ENCODE data around the gene TTC9.
A peak's percentile ranks its signal among the peaks of the same experiment; 100 is the strongest.

The TTC9 gene

GRCh38 chr14:70713511-70713916, 71.8 kb downstream of the TTC9 start:
- DNase-seq (ENCODE audit: low read depth in 2 of 2, low spot score in 1 of 2) = no peak

DNA sequence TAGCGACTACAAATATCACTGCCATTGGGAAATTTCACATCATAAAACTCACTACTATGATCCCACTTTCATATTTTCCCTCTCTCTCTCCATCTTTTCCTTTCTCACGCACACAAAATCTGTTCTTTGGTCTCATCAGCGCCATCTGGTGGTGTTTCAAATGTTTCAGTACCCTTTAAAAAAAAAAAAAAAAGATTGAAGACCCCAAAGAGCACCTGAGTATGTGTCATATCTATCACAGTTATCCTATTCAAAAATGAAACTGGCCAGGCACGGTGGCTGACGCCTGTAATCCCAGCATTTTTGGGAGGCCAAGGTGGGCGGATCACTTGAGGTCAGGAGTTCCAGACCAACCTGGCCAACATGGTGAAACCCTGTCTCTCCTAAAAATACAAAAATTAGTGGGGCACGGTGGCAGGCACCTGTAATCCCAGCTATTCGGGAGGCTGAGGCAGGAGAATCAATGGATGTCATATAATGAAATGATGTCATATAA, 72.4 kb downstream of the TTC9 start:
- peak; percentile 9 to 30 for DNase-seq (ENCODE audit: low read depth in 2 of 2, low spot score in 1 of 2)

DNA sequence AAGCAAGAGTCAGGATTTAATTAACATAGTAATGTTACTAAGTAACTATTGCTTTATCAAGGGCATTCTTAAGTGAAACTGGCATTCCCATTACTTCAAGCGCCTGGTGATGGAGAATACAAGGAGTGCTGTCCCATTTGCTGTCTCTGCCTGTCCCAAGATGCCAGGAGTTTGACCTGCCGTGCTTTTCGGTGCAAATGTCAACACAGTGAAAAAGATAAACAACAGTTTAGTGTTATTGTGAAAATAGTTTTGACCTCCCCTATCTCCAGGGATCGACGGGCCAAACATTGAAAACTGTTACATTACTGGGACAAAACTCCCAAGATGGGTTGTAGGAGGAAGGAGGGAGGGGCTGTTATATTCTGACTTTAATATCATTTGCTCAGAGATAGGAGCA, 74.8 kb downstream of the TTC9 start:
- no peak for DNase-seq (ENCODE audit: low read depth in 2 of 2, low spot score in 1 of 2)

GRCh38 chr14:70716958-70717357, 75.2 kb downstream of the TTC9 start:
- no peak for DNase-seq (ENCODE audit: low read depth in 2 of 2, low spot score in 1 of 2)

GRCh38 chr14:70718383-70719118, 76.8 kb downstream of the TTC9 start:
- no peak for DNase-seq (ENCODE audit: low read depth in 2 of 2, low spot score in 1 of 2)

- no peak for DNase-seq (ENCODE audit: low read depth in 2 of 2, low spot score in 1 of 2)
Observed at GRCh38 chr14:70721542-70721941, 79.8 kb downstream of the TTC9 start.

DNA sequence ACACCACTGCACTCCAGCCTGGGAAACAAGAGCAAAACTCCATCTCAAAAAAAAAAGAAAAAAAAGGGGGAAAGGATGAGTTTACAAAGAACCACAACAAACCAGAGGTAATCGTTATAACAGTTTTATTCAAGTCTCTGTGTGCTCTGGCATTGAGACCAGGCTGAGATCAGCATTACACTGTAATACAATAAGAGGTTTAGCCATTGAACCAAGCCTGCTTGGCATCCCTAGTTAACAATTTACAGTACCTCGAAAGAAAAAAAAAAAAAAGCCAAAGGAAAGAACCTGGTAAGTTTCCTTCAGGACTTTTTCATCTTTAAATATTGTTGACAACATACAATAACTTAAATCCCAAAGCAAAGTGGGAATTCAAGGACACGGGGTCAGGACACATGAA, 80.7 kb downstream of the TTC9 start:
- no peak for DNase-seq (ENCODE audit: low read depth in 2 of 2, low spot score in 1 of 2)

DNA sequence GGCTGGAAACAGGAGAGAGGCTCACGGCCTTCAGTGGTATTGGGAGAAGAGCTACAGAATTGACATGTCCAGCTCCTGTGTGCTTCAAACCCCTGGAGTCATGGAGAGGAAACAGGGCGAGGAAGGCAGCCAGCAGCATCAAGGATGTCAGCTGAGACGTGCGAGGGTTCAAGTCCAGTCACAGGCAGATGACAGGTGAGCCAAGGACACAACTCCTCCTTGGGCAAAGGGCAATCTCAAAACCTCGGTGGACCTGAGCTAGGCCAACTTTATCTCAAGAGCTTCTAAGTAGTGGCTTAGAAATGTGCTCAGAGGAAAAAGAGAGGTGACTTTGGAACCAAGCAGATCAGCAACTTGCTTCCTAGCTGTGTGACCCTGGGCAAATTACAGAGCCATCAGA, 81.6 kb downstream of the TTC9 start:
- DNase-seq (ENCODE audit: low read depth in 2 of 2, low spot score in 1 of 2) = no peak

DNA sequence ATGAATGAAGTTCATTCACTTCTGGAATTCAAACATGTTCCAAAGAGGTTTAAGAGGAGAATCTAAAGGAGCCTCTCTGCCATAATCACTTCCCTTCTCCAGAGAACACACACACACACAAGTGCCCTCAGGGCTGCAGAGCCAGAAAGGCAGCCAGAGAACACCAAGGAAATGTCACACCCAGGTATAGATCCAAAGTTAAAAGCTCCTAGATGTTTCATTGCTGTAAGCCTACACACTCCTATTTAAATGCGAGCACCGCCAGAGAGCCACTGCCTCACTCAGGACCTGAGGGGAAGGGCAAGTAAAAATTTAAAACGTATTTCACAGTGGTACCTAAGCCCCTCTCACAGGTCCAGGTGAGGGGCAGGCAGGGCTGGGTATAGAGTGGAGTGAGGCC, 82.4 kb downstream of the TTC9 start:
- no peak for DNase-seq (ENCODE audit: low read depth in 2 of 2, low spot score in 1 of 2)

DNA sequence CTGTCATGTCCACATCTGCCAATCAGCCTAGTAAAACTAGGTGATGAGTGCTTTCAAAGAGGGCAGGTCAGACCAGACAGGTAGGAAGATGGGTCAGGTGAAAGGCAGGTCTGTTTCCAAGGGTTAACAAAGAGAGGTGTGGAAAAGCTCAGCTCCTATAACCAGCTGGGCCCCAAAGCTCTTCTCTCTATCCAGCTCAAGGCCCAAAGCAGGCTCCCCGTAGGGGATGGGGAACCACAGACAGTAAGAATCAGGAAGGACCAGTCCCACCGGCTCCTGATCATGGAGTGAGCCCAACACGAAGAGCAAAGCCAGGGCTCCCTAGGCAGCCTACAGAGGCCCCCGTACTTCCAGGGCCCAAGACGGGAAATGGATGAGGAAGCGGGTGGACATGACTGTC, 83.2 kb downstream of the TTC9 start:
- DNase-seq (ENCODE audit: low read depth in 2 of 2, low spot score in 1 of 2) = no peak

Measured in stimulated activated CD8-positive, alpha-beta memory T cell treated with anti-CD3 and anti-CD28 coated beads, Interleukin-4, amount 100 ng/mL, for 1 hour (primary cell).